GM12878 (cell line): ENCODE results near the gene RADIL. TPM values are rescaled to one million over a fixed set of nuclear protein-coding genes. Genes with fewer than 3 reads are reported as not detected.

ENCODE experiments used
- BCLAF1 ChIP-seq: fragments of 450-650 bp; IDR thresholded peaks from 2 replicates; pipeline ENCODE4 v1.6.1; 2017; ENCODE audit warnings: antibody characterized with exemption, mild to moderate bottlenecking, moderate library complexity
- BMI1 ChIP-seq: fragments of 450-650 bp; IDR thresholded peaks from 2 replicates; pipeline ENCODE4 v1.6.1; 2016; ENCODE audit warnings: mild to moderate bottlenecking, moderate library complexity, borderline replicate concordance
- E2F4 ChIP-seq: IDR thresholded peaks from 2 replicates; pipeline ENCODE4 v1.6.1; 2012; ENCODE audit warnings: low read depth, low read length, improper control_type of control experiment
- MEF2B ChIP-seq: fragments of 450-650 bp; IDR thresholded peaks from 2 replicates; pipeline ENCODE4 v1.6.1; 2018; ENCODE audit warnings: mild to moderate bottlenecking, moderate library complexity; ENCODE audit not compliant: partially characterized antibody, poor library complexity, severe bottlenecking
- MLLT1 ChIP-seq: fragments of 450-650 bp; IDR thresholded peaks from 2 replicates; pipeline ENCODE4 v1.6.1; 2016; ENCODE audit warnings: mild to moderate bottlenecking
- MYC ChIP-seq: IDR thresholded peaks from 2 replicates; pipeline ENCODE4 v1.6.1; 2011; ENCODE audit warnings: mild to moderate bottlenecking, low read length, moderate library complexity, inconsistent platforms; ENCODE audit not compliant: insufficient read depth, insufficient replicate concordance, insufficient read length, severe bottlenecking
- PAX5 ChIP-seq: IDR thresholded peaks from 2 replicates; pipeline ENCODE4 v1.6.1; 2011; ENCODE audit warnings: low read depth, low read length, borderline replicate concordance
- SKIL ChIP-seq: fragments of 450-650 bp; IDR thresholded peaks from 2 replicates; pipeline ENCODE4 v1.6.1; 2017; ENCODE audit warnings: mild to moderate bottlenecking, low read depth, inconsistent platforms; ENCODE audit not compliant: poor library complexity, severe bottlenecking
- ZBTB40 ChIP-seq: fragments of 450-650 bp; IDR thresholded peaks from 2 replicates; pipeline ENCODE4 v1.6.1; 2016; ENCODE audit warnings: mild to moderate bottlenecking, moderate library complexity, borderline replicate concordance
- ZNF24 ChIP-seq: fragments of 450-650 bp; IDR thresholded peaks from 2 replicates; pipeline ENCODE4 v1.6.1; 2017; ENCODE audit warnings: antibody characterized with exemption, mild to moderate bottlenecking
- ZNF687 ChIP-seq: fragments of 450-650 bp; IDR thresholded peaks from 2 replicates; pipeline ENCODE4 v1.6.1; 2017; ENCODE audit warnings: mild to moderate bottlenecking, moderate library complexity
- polyA plus RNA-seq, 11 experiments: library from polyadenylated mRNA; depleted of rRNA in 4 of 11; unstranded in 6 of 11; stranded (reverse) in 5 of 11; fragments of >200 nt; fragmentation: Nextera tagmentation in 4 of 11; fragmentation: Illumina TruSeq in 1 of 11; extraction: Ambion mirVana in 4 of 11; extraction: Trizol in 1 of 11; gene quantifications; 1 replicate in 1 of 11; 2 replicates in 10 of 11; pipeline versions ENCODE4 v1.2.1 to v1.2.3, GENCODE V29; 2011 to 2016; ENCODE audit warnings: inconsistent platforms in 2 of 11, missing spikeins in 2 of 11, low read depth in 1 of 11
- total RNA-seq, 4 experiments: library from RNA; depleted of rRNA in 3 of 4; stranded (reverse); fragments of >200 nt in 3 of 4; fragmentation: Illumina TruSeq in 1 of 4; extraction: Trizol in 1 of 4; gene quantifications; 2 replicates each; pipeline versions ENCODE4 v1.2.1 to v1.2.3, GENCODE V29; 2013 to 2021

Gene RADIL
- total and polyA plus RNA-seq, 10 of the 15 experiments (the other 5 are each of a cell fraction or from before 2014, with no cell fraction given), result 0.05 to 0.06 TPM; not detected in 8

- TF ChIP-seq BCLAF1, result no peak
- TF ChIP-seq ZNF687, result peak; percentile 63
- no peak for TF ChIP-seq SKIL
- peak; percentile 93 for TF ChIP-seq PAX5
- TF ChIP-seq MYC, result no peak
- TF ChIP-seq ZBTB40, result peak; percentile 86
- TF ChIP-seq BMI1, result no peak
- TF ChIP-seq E2F4, result no peak
- TF ChIP-seq MLLT1, result no peak
- no peak for TF ChIP-seq ZNF24
- peak; percentile 84 for TF ChIP-seq MEF2B
Observed at GRCh38 chr7:4775250-4775847, 108.2 kb downstream of the RADIL start, which contains the start of gene AP5Z1 (continued).
